Hepatocyte (in vitro differentiated cells): ENCODE measurements around the gene TNFRSF4. TPM values are rescaled to one million over a fixed set of nuclear protein-coding genes. Genes with fewer than 3 reads are reported as not detected.

Source experiments
- DNase-seq: peaks from one replicate; pipeline ENCODE4 v3.0.0-alpha.2; 2016; ENCODE audit warnings: low spot score
- H2AFZ ChIP-seq: fragments of 200-600 bp; sonication (generic); 2 replicates; pipeline ENCODE4 v1.6.0; 2016; ENCODE audit warnings: antibody characterized with exemption, mild to moderate bottlenecking
- H3K27ac ChIP-seq: fragments of 200-600 bp; sonication (generic); 2 replicates; pipeline ENCODE4 v1.5.1; 2016; ENCODE audit warnings: mild to moderate bottlenecking
- H3K27me3 ChIP-seq: fragments of 200-600 bp; sonication (generic); 2 replicates; pipeline ENCODE4 v1.6.1; 2016
- H3K36me3 ChIP-seq: fragments of 200-600 bp; sonication (generic); replicated peaks from 2 replicates; pipeline ENCODE4 v1.5.1; 2016; ENCODE audit warnings: low read depth; ENCODE audit not compliant: insufficient read depth
- H3K4me1 ChIP-seq: fragments of 200-600 bp; sonication (generic); 2 replicates; pipeline ENCODE4 v1.5.1; 2016; ENCODE audit warnings: mild to moderate bottlenecking, moderate library complexity; ENCODE audit not compliant: insufficient read depth
- H3K4me2 ChIP-seq: fragments of 200-600 bp; sonication (generic); 2 replicates; pipeline ENCODE4 v1.6.0; 2016
- H3K4me3 ChIP-seq: fragments of 200-600 bp; sonication (generic); 2 replicates; pipeline ENCODE4 v1.5.1; 2016; ENCODE audit warnings: mild to moderate bottlenecking
- H3K79me2 ChIP-seq: fragments of 200-600 bp; sonication (generic); 2 replicates; pipeline ENCODE4 v1.6.0; 2017; ENCODE audit warnings: mild to moderate bottlenecking
- H3K9me2 ChIP-seq: fragments of 200-600 bp; sonication (generic); replicated peaks from 2 replicates; pipeline ENCODE4 v1.6.0; 2017; ENCODE audit warnings: mild to moderate bottlenecking; ENCODE audit not compliant: insufficient read depth
- H3K9me3 ChIP-seq: fragments of 200-600 bp; sonication (generic); 2 replicates; pipeline ENCODE4 v1.5.1; 2016; ENCODE audit warnings: low read depth, mild to moderate bottlenecking
- H4K20me1 ChIP-seq: fragments of 200-600 bp; sonication (generic); 2 replicates; pipeline ENCODE4 v1.6.0; 2016; ENCODE audit warnings: mild to moderate bottlenecking; ENCODE audit not compliant: insufficient read depth, poor library complexity, severe bottlenecking
- EZH2 ChIP-seq: fragments of 200-600 bp; sonication (generic); IDR thresholded peaks from 2 replicates; pipeline ENCODE4 v1.6.1; 2016; ENCODE audit warnings: antibody characterized with exemption, mild to moderate bottlenecking, borderline replicate concordance
- EZH2phosphoT487 ChIP-seq: fragments of 200-600 bp; sonication (generic); IDR thresholded peaks from one replicate; pipeline ENCODE4 v1.6.1; 2018; ENCODE audit warnings: antibody characterized with exemption, mild to moderate bottlenecking, low read depth, moderate library complexity; ENCODE audit not compliant: unreplicated experiment, severe bottlenecking
- WGBS: methylation state at CpG from one replicate; pipeline ENCODE4 v1.1.6; 2016; ENCODE audit warnings: low lambda C conversion rate; ENCODE audit errors: missing lambda C conversion rate; 5-methylcytosine and 5-hydroxymethylcytosine counted together
- polyA plus RNA-seq: library from polyadenylated mRNA; unstranded; fragments of >200 nt; fragmentation: Nextera tagmentation; extraction: Ambion mirVana; gene quantifications from 2 replicates; pipeline ENCODE4 v1.2.1, GENCODE V29; 2016
- total RNA-seq: library from RNA; depleted of rRNA; stranded (reverse); fragments of >200 nt; gene quantifications from 2 replicates; pipeline ENCODE4 v1.2.3, GENCODE V29; 2014
- TF ChIP-seq, protein P1 (sequence below): fragments of 200-600 bp; sonication (generic); IDR thresholded peaks from 2 replicates; pipeline ENCODE4 v1.5.1; 2016; ENCODE audit warnings: antibody characterized with exemption, mild to moderate bottlenecking; ENCODE audit not compliant: poor library complexity

Gene TNFRSF4
- total and polyA plus RNA-seq, 2 experiments from 2014 or later = not detected

DNA sequence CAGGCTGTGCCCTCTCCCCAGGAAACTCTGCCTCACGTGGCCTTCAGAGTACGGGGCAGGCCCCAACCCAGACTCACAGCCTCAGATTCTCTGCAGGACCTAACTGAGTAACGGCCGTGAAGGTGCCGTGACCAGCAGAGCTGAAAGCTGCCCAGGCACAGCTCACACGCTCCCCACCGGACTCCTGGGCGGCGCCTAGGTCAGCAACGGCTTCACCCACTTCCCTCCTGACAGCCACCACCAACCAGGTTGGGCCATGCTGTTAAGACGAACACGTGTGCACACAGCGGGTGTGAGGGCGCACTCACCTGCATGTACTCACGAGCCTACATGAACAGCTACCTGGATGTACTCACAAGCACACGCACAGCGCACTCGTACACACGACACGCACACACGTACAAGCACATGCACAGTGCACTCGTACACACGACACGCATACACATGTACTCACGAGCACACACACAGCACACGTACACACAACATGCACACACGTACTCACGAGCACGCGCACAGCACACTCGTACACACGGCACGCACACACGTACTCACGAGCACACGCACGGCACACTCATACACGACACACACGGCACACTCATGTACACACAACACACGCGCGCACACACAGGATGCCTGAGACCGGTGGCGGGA is 8.7 kb upstream of the TNFRSF4 start:
- Histone ChIP-seq H3K4me3 (no peak overlapping the region), H3K4me2 (no peak overlapping the region), H3K36me3 (no peaks in the 10 kb centered on the region), H3K79me2 (peaks cover 28% of the 10 kb centered on the region), H3K4me1 (no peaks in the 10 kb centered on the region), H3K27ac (no peak overlapping the region), H3K27me3 (no peaks in the 10 kb centered on the region), H4K20me1 (peaks cover 31% of the 10 kb centered on the region), H3K9me2 (no peaks in the 10 kb centered on the region), H3K9me3 (no peaks in the 10 kb centered on the region), H2AFZ (no peak overlapping the region)
- 98% methylated on average over 44 of the region's 44 CpGs for WGBS
- TF ChIP-seq EZH2phosphoT487 (no peak), EZH2 (no peak)
- TF ChIP-seq, protein P1, sequence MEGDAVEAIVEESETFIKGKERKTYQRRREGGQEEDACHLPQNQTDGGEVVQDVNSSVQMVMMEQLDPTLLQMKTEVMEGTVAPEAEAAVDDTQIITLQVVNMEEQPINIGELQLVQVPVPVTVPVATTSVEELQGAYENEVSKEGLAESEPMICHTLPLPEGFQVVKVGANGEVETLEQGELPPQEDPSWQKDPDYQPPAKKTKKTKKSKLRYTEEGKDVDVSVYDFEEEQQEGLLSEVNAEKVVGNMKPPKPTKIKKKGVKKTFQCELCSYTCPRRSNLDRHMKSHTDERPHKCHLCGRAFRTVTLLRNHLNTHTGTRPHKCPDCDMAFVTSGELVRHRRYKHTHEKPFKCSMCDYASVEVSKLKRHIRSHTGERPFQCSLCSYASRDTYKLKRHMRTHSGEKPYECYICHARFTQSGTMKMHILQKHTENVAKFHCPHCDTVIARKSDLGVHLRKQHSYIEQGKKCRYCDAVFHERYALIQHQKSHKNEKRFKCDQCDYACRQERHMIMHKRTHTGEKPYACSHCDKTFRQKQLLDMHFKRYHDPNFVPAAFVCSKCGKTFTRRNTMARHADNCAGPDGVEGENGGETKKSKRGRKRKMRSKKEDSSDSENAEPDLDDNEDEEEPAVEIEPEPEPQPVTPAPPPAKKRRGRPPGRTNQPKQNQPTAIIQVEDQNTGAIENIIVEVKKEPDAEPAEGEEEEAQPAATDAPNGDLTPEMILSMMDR = no peak
- no peak for DNase-seq

- no peak for TF ChIP-seq EZH2phosphoT487
- TF ChIP-seq, protein P1 = no peak
- no peak for TF ChIP-seq EZH2
- Histone ChIP-seq H3K27ac (no peak overlapping the region), H4K20me1 (peaks cover 30% of the 10 kb centered on the region), H3K36me3 (no peaks in the 10 kb centered on the region), H3K9me2 (no peaks in the 10 kb centered on the region), H3K27me3 (no peaks in the 10 kb centered on the region), H3K79me2 (peaks cover 23% of the 10 kb centered on the region), H2AFZ (no peak overlapping the region), H3K9me3 (no peaks in the 10 kb centered on the region), H3K4me3 (no peak overlapping the region), H3K4me2 (no peak overlapping the region), H3K4me1 (no peaks in the 10 kb centered on the region)
- 98% methylated on average over 23 of the region's 30 CpGs for WGBS
- no peak for DNase-seq
Measured at GRCh38 chr1:1221887-1222574, 8.1 kb upstream of the TNFRSF4 start.

DNA sequence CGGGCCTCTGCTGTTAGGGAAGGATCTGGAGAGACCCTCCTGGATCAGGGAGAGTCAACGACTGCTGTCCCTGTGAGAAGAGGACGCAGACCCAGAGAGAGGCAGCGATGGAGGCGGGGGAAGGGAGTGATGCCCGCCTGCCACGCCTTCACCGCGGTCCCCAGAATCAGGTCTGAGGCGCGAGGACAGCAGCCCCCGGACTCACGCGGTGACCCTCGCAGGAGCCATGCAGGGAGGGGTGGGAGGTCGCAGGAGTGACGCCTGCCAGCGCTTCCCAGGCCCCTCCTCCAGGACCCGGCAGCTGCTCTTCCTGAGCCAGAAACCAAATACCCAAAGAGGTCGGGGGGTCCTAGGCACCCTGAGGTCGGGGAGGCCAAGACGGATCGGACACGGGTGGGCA is 6.2 kb upstream of the TNFRSF4 start:
- DNase-seq = no peak
- Histone ChIP-seq H3K27me3 (no peaks in the 10 kb centered on the region), H2AFZ (no peak overlapping the region), H3K4me1 (no peaks in the 10 kb centered on the region), H3K27ac (no peak overlapping the region), H4K20me1 (peaks cover 13% of the 10 kb centered on the region), H3K9me2 (no peaks in the 10 kb centered on the region), H3K4me3 (no peak overlapping the region), H3K36me3 (no peaks in the 10 kb centered on the region), H3K4me2 (no peak overlapping the region), H3K79me2 (peaks cover 10% of the 10 kb centered on the region), H3K9me3 (no peaks in the 10 kb centered on the region)
- WGBS = 94% methylated on average over 24 of the region's 24 CpGs
- TF ChIP-seq, protein P1 = no peak
- TF ChIP-seq EZH2phosphoT487 (no peak), EZH2 (no peak)
